MM.1S (cell line): ENCODE data around the gene MAGI2.

ENCODE experiments used
- DNase-seq: peaks from one replicate; pipeline ENCODE4 v3.0.0-alpha.2; 2015
- H2AFZ ChIP-seq: fragments of 300-600 bp; sonication (generic); 2 replicates; pipeline ENCODE4 v1.6.0; 2016; ENCODE audit warnings: antibody characterized with exemption, low read length
- H3F3A ChIP-seq: fragments of 300-600 bp; sonication (generic); 2 replicates; pipeline ENCODE4 v1.6.1; 2016; ENCODE audit warnings: mild to moderate bottlenecking, antibody characterized with exemption, low read length, moderate library complexity, mixed read lengths; ENCODE audit not compliant: insufficient read depth
- H3K27ac ChIP-seq: fragments of 300-600 bp; sonication (generic); 2 replicates; pipeline ENCODE4 v1.5.1; 2016; ENCODE audit warnings: mild to moderate bottlenecking, low read length
- H3K27me3 ChIP-seq: fragments of 300-600 bp; sonication (generic); replicated peaks from 2 replicates; pipeline ENCODE4 v1.6.0; 2016; ENCODE audit warnings: low read length; ENCODE audit not compliant: insufficient read depth
- H3K36me3 ChIP-seq: fragments of 300-600 bp; sonication (generic); replicated peaks from 2 replicates; pipeline ENCODE4 v1.6.1; 2016; ENCODE audit warnings: mild to moderate bottlenecking, low read length, mixed read lengths; ENCODE audit not compliant: insufficient read depth
- H3K4me1 ChIP-seq: fragments of 300-600 bp; sonication (generic); 2 replicates; pipeline ENCODE4 v1.6.1; 2016; ENCODE audit warnings: low read length, mixed read lengths
- H3K4me2 ChIP-seq: fragments of 300-600 bp; sonication (generic); 2 replicates; pipeline ENCODE4 v1.6.0; 2016; ENCODE audit warnings: low read depth, low read length
- H3K4me3 ChIP-seq: fragments of 300-600 bp; sonication (generic); 2 replicates; pipeline ENCODE4 v1.5.1; 2016; ENCODE audit warnings: low read length, mixed read lengths
- H3K79me2 ChIP-seq: fragments of 300-600 bp; sonication (generic); 2 replicates; pipeline ENCODE4 v1.6.1; 2016; ENCODE audit warnings: mixed run types, low read length, mixed read lengths
- H3K9ac ChIP-seq: fragments of 300-600 bp; sonication (generic); 2 replicates; pipeline ENCODE4 v1.6.1; 2016; ENCODE audit warnings: low read length, mixed read lengths
- H3K9me2 ChIP-seq: fragments of 300-600 bp; sonication (generic); replicated peaks from 2 replicates; pipeline ENCODE4 v1.6.1; 2016; ENCODE audit warnings: mild to moderate bottlenecking, low read length, mixed read lengths; ENCODE audit not compliant: insufficient read depth
- H3K9me3 ChIP-seq: fragments of 300-600 bp; sonication (generic); replicated peaks from 2 replicates; pipeline ENCODE4 v1.6.1; 2016; ENCODE audit warnings: mild to moderate bottlenecking, low read length, mixed read lengths; ENCODE audit not compliant: insufficient read depth
- H4K20me1 ChIP-seq: fragments of 300-600 bp; sonication (generic); 2 replicates; pipeline ENCODE4 v1.6.1; 2016; ENCODE audit warnings: mild to moderate bottlenecking, low read length, moderate library complexity, mixed read lengths; ENCODE audit not compliant: insufficient read depth
- CTCF ChIP-seq: fragments of 300-600 bp; sonication (generic); IDR thresholded peaks from 2 replicates; pipeline ENCODE4 v1.5.1; 2016; ENCODE audit warnings: antibody characterized with exemption, low read length, mixed read lengths
- EZH2 ChIP-seq: fragments of 300-600 bp; sonication (generic); optimal IDR thresholded peaks from 2 replicates; pipeline ENCODE3; 2017; ENCODE audit warnings: low read depth, mild to moderate bottlenecking, antibody characterized with exemption, low read length, mixed read lengths
- EZH2phosphoT487 ChIP-seq: fragments of 300-600 bp; sonication (generic); IDR thresholded peaks from 2 replicates; pipeline ENCODE4 v1.6.1; 2018; ENCODE audit warnings: antibody characterized with exemption, low read length

MAGI2 gene

GRCh38 chr7:78842068-78842467, 611.4 kb downstream of the MAGI2 start:
- H3F3A ChIP-seq, result no peaks in the 10 kb centered on the region
- H4K20me1 ChIP-seq, result no peaks in the 10 kb centered on the region
- no peak overlapping the region for H3K27ac ChIP-seq
- no peaks in the 10 kb centered on the region for H3K36me3 ChIP-seq
- no peak overlapping the region for H3K4me3 ChIP-seq
- H3K9ac ChIP-seq, result no peak overlapping the region
- no peaks in the 10 kb centered on the region for H3K9me2 ChIP-seq
- H3K4me1 ChIP-seq, result no peaks in the 10 kb centered on the region
- no peak for TF ChIP-seq EZH2
- no peak for TF ChIP-seq CTCF
- H3K27me3 ChIP-seq, result no peaks in the 10 kb centered on the region
- H2AFZ ChIP-seq, result no peak overlapping the region
- H3K79me2 ChIP-seq, result no peaks in the 10 kb centered on the region
- H3K9me3 ChIP-seq, result no peaks in the 10 kb centered on the region
- no peak for DNase-seq
- H3K4me2 ChIP-seq, result no peak overlapping the region

GRCh38 chr7:78835897-78836296, 617.6 kb downstream of the MAGI2 start:
- Histone ChIP-seq H3K4me1 (no peaks in the 10 kb centered on the region), H3K36me3 (no peaks in the 10 kb centered on the region), H3K9me3 (no peaks in the 10 kb centered on the region), H3K9ac (no peak overlapping the region), H3K4me3 (no peak overlapping the region), H3K4me2 (no peak overlapping the region), H3K27me3 (no peaks in the 10 kb centered on the region), H2AFZ (no peak overlapping the region), H3K27ac (no peak overlapping the region), H3K9me2 (no peaks in the 10 kb centered on the region), H4K20me1 (no peaks in the 10 kb centered on the region), H3F3A (no peaks in the 10 kb centered on the region), H3K79me2 (no peaks in the 10 kb centered on the region)
- no peak for DNase-seq
- TF ChIP-seq EZH2 (no peak), CTCF (no peak), EZH2phosphoT487 (no peak)

- no peaks in the 10 kb centered on the region for H3K36me3 ChIP-seq
- no peaks in the 10 kb centered on the region for H3K9me2 ChIP-seq
- DNase-seq, result no peak
- H3K4me3 ChIP-seq, result no peak overlapping the region
- no peaks in the 10 kb centered on the region for H3K27me3 ChIP-seq
- TF ChIP-seq EZH2phosphoT487 (no peak), CTCF (no peak)
- no peaks in the 10 kb centered on the region for H3K79me2 ChIP-seq
- H3K27ac ChIP-seq, result no peak overlapping the region
- H3K4me1 ChIP-seq, result no peaks in the 10 kb centered on the region
- no peak overlapping the region for H2AFZ ChIP-seq
- H3K4me2 ChIP-seq, result no peak overlapping the region
- no peaks in the 10 kb centered on the region for H3K9me3 ChIP-seq
- no peaks in the 10 kb centered on the region for H3F3A ChIP-seq
- H4K20me1 ChIP-seq, result no peaks in the 10 kb centered on the region
- H3K9ac ChIP-seq, result no peak overlapping the region
Measured at GRCh38 chr7:78828317-78828716, 625.1 kb downstream of the MAGI2 start.
